ENCODE results near the gene GNG8.

Gene GNG8

GRCh38 chr19:46591870-46592269 lies 44.1 kb downstream of the GNG8 start:
- no peaks in the 10 kb centered on the region for H3K27me3 ChIP-seq (ENCODE audit: control insufficient read depth in 1 of 2, insufficient read depth in 2 of 2, low read length in 2 of 2)
- no peaks in the 10 kb centered on the region for H3K36me3 ChIP-seq (ENCODE audit: control insufficient read depth in 1 of 2, insufficient read depth in 2 of 2, low read length in 2 of 2)
- H3K9ac ChIP-seq (ENCODE audit: low read depth in 1 of 2, low read length in 2 of 2): no peak overlapping the region
- no peak overlapping the region for H3K27ac ChIP-seq (ENCODE audit: low read depth, low read length)
- no peaks in the 10 kb centered on the region for H3K4me1 ChIP-seq (ENCODE audit: control insufficient read depth in 1 of 2, insufficient read depth in 2 of 2, low read length in 2 of 2)
- H3K4me3 ChIP-seq (ENCODE audit: low read depth in 1 of 2, low read length in 2 of 2): no peak overlapping the region
- no peaks in the 10 kb centered on the region for H3K9me3 ChIP-seq (ENCODE audit: control insufficient read depth in 1 of 2, low read length in 2 of 2)

- H3K9ac ChIP-seq (ENCODE audit: low read depth in 1 of 2, low read length in 2 of 2): no peak overlapping the region
- no peaks in the 10 kb centered on the region for H3K4me1 ChIP-seq (ENCODE audit: control insufficient read depth in 1 of 2, insufficient read depth in 2 of 2, low read length in 2 of 2)
- H3K36me3 ChIP-seq (ENCODE audit: control insufficient read depth in 1 of 2, insufficient read depth in 2 of 2, low read length in 2 of 2): no peaks in the 10 kb centered on the region
- no peaks in the 10 kb centered on the region for H3K9me3 ChIP-seq (ENCODE audit: control insufficient read depth in 1 of 2, low read length in 2 of 2)
- no peaks in the 10 kb centered on the region for H3K27me3 ChIP-seq (ENCODE audit: control insufficient read depth in 1 of 2, insufficient read depth in 2 of 2, low read length in 2 of 2)
- H3K27ac ChIP-seq (ENCODE audit: low read depth, low read length): no peak overlapping the region
- no peak overlapping the region for H3K4me3 ChIP-seq (ENCODE audit: low read depth in 1 of 2, low read length in 2 of 2)
Observed at GRCh38 chr19:46591254-46591653, 44.7 kb downstream of the GNG8 start.

GRCh38 chr19:46587861-46588260 lies 48.1 kb downstream of the GNG8 start:
- Histone ChIP-seq H3K27ac (ENCODE audit: low read depth, low read length) (no peak overlapping the region), H3K36me3 (ENCODE audit: control insufficient read depth in 1 of 2, insufficient read depth in 2 of 2, low read length in 2 of 2) (no peaks in the 10 kb centered on the region), H3K9ac (ENCODE audit: low read depth in 1 of 2, low read length in 2 of 2) (no peak overlapping the region), H3K27me3 (ENCODE audit: control insufficient read depth in 1 of 2, insufficient read depth in 2 of 2, low read length in 2 of 2) (no peaks in the 10 kb centered on the region), H3K4me1 (ENCODE audit: control insufficient read depth in 1 of 2, insufficient read depth in 2 of 2, low read length in 2 of 2) (no peaks in the 10 kb centered on the region), H3K9me3 (ENCODE audit: control insufficient read depth in 1 of 2, low read length in 2 of 2) (no peaks in the 10 kb centered on the region), H3K4me3 (ENCODE audit: low read depth in 1 of 2, low read length in 2 of 2) (no peak overlapping the region)

GRCh38 chr19:46586294-46586693 lies 49.7 kb downstream of the GNG8 start:
- H3K4me3 ChIP-seq (ENCODE audit: low read depth in 1 of 2, low read length in 2 of 2): no peak overlapping the region
- H3K27me3 ChIP-seq (ENCODE audit: control insufficient read depth in 1 of 2, insufficient read depth in 2 of 2, low read length in 2 of 2): no peaks in the 10 kb centered on the region
- H3K9ac ChIP-seq (ENCODE audit: low read depth in 1 of 2, low read length in 2 of 2): no peak overlapping the region
- H3K36me3 ChIP-seq (ENCODE audit: control insufficient read depth in 1 of 2, insufficient read depth in 2 of 2, low read length in 2 of 2): no peaks in the 10 kb centered on the region
- H3K27ac ChIP-seq (ENCODE audit: low read depth, low read length): no peak overlapping the region
- no peaks in the 10 kb centered on the region for H3K4me1 ChIP-seq (ENCODE audit: control insufficient read depth in 1 of 2, insufficient read depth in 2 of 2, low read length in 2 of 2)
- no peaks in the 10 kb centered on the region for H3K9me3 ChIP-seq (ENCODE audit: control insufficient read depth in 1 of 2, low read length in 2 of 2)

GRCh38 chr19:46585539-46585938 lies 50.5 kb downstream of the GNG8 start:
- H3K27ac ChIP-seq (ENCODE audit: low read depth, low read length): no peak overlapping the region
- no peaks in the 10 kb centered on the region for H3K9me3 ChIP-seq (ENCODE audit: control insufficient read depth in 1 of 2, low read length in 2 of 2)
- no peak overlapping the region for H3K4me3 ChIP-seq (ENCODE audit: low read depth in 1 of 2, low read length in 2 of 2)
- H3K27me3 ChIP-seq (ENCODE audit: control insufficient read depth in 1 of 2, insufficient read depth in 2 of 2, low read length in 2 of 2): no peaks in the 10 kb centered on the region
- no peaks in the 10 kb centered on the region for H3K4me1 ChIP-seq (ENCODE audit: control insufficient read depth in 1 of 2, insufficient read depth in 2 of 2, low read length in 2 of 2)
- no peaks in the 10 kb centered on the region for H3K36me3 ChIP-seq (ENCODE audit: control insufficient read depth in 1 of 2, insufficient read depth in 2 of 2, low read length in 2 of 2)
- no peak overlapping the region for H3K9ac ChIP-seq (ENCODE audit: low read depth in 1 of 2, low read length in 2 of 2)

Measured in duodenal mucosa (tissue), 2 donors.